Cardiac ventricle fibroblast (primary cell): ENCODE results near the gene PARP15. TPM values are rescaled to one million over a fixed set of nuclear protein-coding genes. Genes with fewer than 3 reads are reported as not detected.

Experiments
- total RNA-seq: library from RNA; depleted of rRNA; stranded (reverse); fragments of >200 nt; gene quantifications from 2 replicates; pipeline ENCODE4 v1.2.3, GENCODE V29; 2015

The PARP15 gene
- total RNA-seq: 0.44 TPM in 1 of 2 replicates, not detected in the other

GRCh38 chr3:122577409-122578031 lies at the start of gene PARP15:
Gene PARP15 (plus strand): TSS chr3:122577650. CDS start chr3:122577668, 18 bp downstream.

GRCh38 chr3:122564155-122564912 lies 13.1 kb upstream of the PARP15 start, which contains the start of the genes DTX3L and PARP9:
Gene DTX3L (plus strand): TSS chr3:122564338. CDS start chr3:122564427, 89 bp downstream.
Gene PARP9 (minus strand): TSS chr3:122564300. CDS start chr3:122559620, 4,680 bp downstream.

GRCh38 chr3:122680475-122681283 lies 103.2 kb downstream of the PARP15 start, which contains the start of gene PARP14:
Gene PARP14 (plus strand): TSS chr3:122680839. CDS start chr3:122680884, 45 bp downstream.

Other genes starting within 250 kb of the PARP15 start
- gene MIX23, start 194.4 kb upstream of the PARP15 start, total RNA-seq: 16.3 and 24.6 TPM in 2 replicates
- 43.0 and 44.6 TPM in 2 replicates for gene FAM162A, start 193.5 kb upstream of the PARP15 start, total RNA-seq
- 3.0 and 4.0 TPM in 2 replicates for gene WDR5B, start 161.6 kb upstream of the PARP15 start, total RNA-seq
- gene KPNA1, start 62.7 kb upstream of the PARP15 start, total RNA-seq: 22.3 and 29.3 TPM in 2 replicates
- gene PARP9, start 13.3 kb upstream of the PARP15 start, total RNA-seq: 13.0 and 13.3 TPM in 2 replicates
- 21.7 and 24.7 TPM in 2 replicates for gene DTX3L, start 13.3 kb upstream of the PARP15 start, total RNA-seq
- gene PARP14, start 103.2 kb downstream of the PARP15 start, total RNA-seq: 20.4 and 27.8 TPM in 2 replicates
- 2.7 and 4.9 TPM in 2 replicates for gene HSPBAP1, start 216.2 kb downstream of the PARP15 start, total RNA-seq
- 12.5 and 17.4 TPM in 2 replicates for gene SLC49A4, start 217.4 kb downstream of the PARP15 start, total RNA-seq